22Rv1 (cell line): Measurements from ENCODE around the gene PHIP.

Experiments
- CTCF ChIP-seq: fragments of 450-650 bp; IDR thresholded peaks from 2 replicates; pipeline ENCODE4 v1.5.1; 2017; ENCODE audit warnings: mild to moderate bottlenecking
- ZFX ChIP-seq: fragments of 450-650 bp; IDR thresholded peaks from 2 replicates; pipeline ENCODE4 v1.6.1; 2017; ENCODE audit warnings: antibody characterized with exemption, borderline replicate concordance

GRCh38 chr6:78925317-78925716 is 152.7 kb downstream of the PHIP start:
- TF ChIP-seq CTCF (no peak), ZFX (no peak)
